Measurements from ENCODE around the gene SYCP1. TPM values are rescaled to one million over a fixed set of nuclear protein-coding genes. Genes with fewer than 3 reads are reported as not detected.
"Not testable (repeated sequence)": the region's sequence is repeated elsewhere in the genome, so short reads cannot be mapped to it uniquely, and the experiment has no call there.

SYCP1 gene
- total RNA-seq, 1 donor from 2014 or later, result not detected

DNA sequence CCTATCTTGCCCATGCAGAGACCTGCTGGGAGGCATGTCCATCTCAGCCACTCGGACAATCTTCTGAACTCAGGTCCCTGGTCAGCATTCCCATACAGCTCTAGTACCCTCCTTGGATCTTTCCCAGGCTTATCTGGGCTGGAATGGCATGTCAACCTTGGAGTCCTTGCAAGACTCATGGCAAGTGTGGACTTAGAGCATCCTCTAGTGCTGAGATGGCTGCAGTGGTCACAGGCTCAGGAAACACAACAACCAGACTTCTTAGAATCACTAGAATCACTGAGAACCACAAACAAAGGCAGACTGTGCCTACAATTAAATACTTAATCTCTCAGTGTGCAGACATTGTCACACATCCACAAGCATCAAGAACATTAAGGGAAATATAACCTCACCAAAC is 101.9 kb downstream of the SYCP1 start:
- intact Hi-C loops (cut with DNase I), result no loop called here
- ATAC-seq (ENCODE audit: poor library complexity) (no peak), DNase-seq (no peak)

DNA sequence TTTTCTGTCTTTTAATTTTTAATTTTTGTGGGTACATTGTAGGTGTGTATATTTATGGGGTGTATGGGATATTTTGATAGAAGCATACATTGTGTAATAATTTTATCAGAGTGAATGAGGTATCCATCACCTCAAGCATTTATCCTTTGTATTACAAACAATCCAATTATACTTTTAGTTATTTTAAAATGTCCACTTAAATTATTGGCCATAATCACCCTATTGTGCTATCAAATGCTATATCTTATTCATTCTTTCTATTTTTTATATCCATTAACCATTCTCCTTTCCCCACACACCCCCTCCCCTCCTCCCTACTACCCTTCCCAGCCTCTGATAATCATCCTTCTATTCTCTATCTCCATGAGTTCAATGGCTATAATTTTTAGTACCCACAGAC is 104.8 kb downstream of the SYCP1 start:
- intact Hi-C loops (cut with DNase I), result no loop called here

DNA sequence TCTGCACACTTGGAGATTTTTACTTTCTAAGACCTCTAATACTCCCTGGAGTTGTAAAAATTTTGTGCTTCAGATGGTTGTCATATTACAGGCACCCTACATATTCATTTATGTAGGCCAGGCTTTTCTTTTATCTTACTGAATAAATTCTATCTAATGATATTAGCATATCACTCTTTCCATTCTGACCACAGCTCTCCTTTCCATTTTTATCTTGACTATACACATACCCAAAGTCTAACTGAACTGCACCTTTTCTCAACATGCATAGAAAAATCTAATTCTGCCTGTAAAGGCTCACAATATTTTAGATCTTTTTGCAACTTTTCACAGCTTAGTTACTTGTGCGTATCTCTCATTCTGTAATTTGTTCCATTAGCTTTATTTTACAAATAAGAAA is 122.2 kb downstream of the SYCP1 start:
- intact Hi-C loops (cut with DNase I), result loop anchor here (5.0 to 10.0 kb wide), 2 partner anchors 75 to 618 kb away; no protein-coding TSS in a partner anchor
- no peak for DNase-seq
- no peak for ATAC-seq (ENCODE audit: poor library complexity)

More for the DNA sequence above, 104.8 kb downstream of the SYCP1 start:
- ATAC-seq (ENCODE audit: poor library complexity), result no peak
- DNase-seq, result no peak

DNA sequence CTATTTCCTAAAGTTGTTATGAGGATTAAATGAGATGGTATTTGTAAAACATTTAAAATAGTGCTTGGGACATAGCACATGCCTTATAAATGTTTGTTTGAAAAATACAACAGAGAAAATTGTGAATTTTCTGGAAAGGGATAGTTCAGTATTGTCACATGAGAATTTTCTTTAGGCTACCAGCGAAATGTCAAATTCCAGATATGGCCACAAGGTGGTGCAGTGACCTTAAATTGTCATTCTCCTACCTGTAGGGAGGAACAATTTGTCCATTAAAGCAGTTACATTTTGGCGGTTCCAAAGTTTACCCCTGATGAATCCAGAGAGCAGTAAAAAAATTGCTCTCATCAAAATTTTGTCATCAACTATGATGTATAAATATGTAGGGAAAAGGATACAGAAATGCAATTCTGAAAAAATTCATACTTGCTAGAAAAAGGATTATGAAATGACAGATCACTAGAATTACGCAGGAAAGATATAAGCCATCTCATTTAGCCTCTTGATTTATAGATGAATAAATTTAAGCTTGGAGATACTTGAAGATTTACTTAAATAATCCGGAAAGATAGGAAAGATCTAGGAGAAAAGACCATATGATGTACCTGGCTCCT is 124.7 kb downstream of the SYCP1 start:
- ATAC-seq (ENCODE audit: poor library complexity) (peak; percentile 60), DNase-seq (no peak)
- intact Hi-C loops (cut with DNase I), result loop anchor here (2.0 to 10.0 kb wide), 3 partner anchors 73 to 615 kb away; no protein-coding TSS in a partner anchor

DNA sequence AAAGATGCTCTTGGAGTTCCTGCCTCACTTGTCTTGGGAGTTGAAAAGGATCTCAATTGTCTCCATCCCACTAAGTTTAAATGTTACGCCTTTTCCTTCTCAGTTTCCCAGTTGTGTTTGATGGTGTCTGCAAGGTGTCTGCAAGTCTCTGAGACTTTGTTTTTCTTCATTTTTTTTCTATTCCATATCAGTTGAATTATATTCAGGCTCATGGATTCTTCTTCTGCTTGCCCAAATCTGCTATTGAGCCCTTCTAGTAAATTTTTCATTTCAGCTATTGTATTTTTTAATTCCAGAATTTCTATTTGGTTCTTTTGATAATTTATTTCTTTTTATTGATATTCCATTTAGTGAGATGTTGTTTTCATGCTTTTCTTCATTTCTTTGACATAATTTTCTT is 127.6 kb downstream of the SYCP1 start:
- intact Hi-C loops (cut with DNase I), result no loop called here
- no peak for ATAC-seq (ENCODE audit: poor library complexity)
- DNase-seq, result no peak

DNA sequence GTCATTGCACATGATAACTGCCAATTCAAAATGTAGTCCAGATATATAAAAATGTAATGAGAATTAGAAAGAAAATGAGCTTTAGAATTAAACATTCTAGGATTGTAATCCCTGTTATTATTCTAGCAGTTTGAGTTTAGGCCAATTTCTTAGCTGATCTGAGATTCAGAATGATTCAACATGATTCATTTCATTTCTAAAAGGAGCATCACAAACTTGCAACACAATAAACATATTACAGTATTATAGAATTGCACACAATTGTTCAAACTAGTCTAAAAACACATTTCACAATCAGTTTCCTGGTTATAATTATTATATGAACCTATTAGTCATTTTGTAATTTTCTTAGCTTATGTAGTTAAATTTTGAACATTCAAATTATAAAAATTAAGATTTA is 131.6 kb downstream of the SYCP1 start:
- ATAC-seq (ENCODE audit: poor library complexity) (no peak), DNase-seq (no peak)
- intact Hi-C loops (cut with DNase I), result no loop called here

DNA sequence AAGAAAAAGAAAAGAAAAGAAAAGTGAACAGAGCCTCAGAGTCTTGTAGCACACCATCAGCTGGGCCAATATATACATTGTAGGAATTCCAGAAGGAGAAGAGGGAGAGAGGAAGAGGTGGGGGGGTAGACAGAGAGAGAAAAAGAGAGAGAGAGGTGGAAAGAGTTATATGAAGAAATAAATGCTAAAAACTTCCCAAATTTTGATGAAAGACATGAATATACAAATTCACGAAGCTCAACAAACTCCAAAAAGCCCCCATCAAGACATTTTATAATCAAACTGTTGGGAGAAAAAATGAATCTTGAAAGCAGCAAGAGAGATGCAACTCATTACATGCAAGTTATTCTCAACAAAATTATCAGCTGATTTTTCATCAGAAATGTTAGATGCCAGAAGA is 133.4 kb downstream of the SYCP1 start:
- no peak for ATAC-seq (ENCODE audit: poor library complexity)
- no peak for DNase-seq
- intact Hi-C loops (cut with DNase I), result no loop called here

DNA sequence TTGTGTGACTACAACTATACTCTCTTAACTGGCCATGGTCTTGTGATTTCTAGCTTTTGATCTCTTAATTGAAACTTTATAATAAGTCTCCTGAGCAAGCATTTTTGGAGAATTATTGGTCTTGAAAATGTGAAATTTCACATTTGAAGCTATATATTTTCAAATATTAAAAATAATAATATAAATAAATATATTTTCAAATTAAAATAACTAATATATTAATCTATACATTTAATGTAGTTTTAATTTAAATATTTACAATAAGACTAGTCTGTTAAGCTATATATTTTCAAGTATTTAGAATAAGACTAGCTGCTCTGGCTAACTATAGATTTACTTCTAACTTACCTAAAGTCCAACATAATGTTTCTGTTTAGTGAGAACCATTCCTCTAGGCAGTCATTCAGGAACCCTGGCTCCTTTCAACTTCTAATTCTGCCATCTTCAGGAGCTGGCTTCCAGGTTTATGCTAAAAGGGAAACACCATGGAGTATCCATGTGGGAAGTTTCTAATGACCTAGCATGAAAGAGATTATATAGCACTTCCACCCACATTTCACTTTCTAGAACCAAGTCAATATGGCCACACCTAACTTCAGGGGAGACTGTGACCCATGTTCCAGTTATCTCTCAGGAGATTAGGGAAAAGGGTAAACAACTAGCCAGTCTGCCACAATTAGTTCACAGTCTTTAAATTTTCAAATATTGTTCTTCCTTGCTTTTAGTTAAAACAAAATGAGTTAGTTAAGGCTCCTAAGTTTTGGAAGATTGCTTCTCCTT is 143.0 kb downstream of the SYCP1 start:
- intact Hi-C loops (cut with DNase I), result no loop called here
- DNase-seq (no peak), ATAC-seq (ENCODE audit: poor library complexity) (no peak)

DNA sequence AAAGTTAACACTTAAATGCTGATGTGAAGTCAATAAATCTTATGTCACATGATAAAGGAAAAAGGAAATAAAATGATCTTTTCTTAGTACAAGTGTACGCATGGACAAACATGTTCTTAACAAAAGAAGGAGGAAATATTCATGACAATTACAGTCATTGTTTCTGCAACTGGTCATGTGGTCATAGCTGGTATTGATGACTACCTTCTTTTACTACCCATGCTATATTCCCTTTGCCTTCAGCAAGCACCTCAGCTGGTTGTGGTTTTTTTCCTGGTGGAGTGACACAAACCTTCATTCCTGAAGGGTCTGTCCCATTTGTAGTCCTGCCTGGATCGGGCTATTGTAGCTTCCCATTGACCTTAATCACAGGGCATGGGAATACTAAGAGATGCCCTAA is 151.5 kb downstream of the SYCP1 start:
- intact Hi-C loops (cut with DNase I), result no loop called here
- no peak for DNase-seq
- ATAC-seq (ENCODE audit: poor library complexity), result no peak

DNA sequence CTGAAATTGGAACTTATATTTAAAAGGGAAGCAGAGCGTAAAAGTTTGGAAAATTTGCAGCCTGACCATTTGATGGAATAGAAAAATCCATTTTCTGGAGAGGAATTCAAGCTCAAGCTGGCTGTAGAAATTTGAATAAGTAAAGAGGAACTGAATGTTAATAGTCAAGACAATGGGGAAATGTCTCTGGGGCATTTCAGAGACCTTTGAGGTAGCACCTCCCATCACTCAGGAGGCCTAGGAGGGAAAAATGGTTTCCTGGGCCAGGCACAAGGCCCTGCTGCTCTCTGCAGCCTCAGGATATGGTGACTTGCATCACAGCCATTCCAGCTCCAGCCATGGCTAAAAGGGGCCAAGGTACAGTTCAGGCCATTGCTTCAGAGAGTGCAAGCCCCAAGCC is 157.3 kb downstream of the SYCP1 start:
- intact Hi-C loops (cut with DNase I), result no loop called here
- no peak for DNase-seq
- no peak for ATAC-seq (ENCODE audit: poor library complexity)

DNA sequence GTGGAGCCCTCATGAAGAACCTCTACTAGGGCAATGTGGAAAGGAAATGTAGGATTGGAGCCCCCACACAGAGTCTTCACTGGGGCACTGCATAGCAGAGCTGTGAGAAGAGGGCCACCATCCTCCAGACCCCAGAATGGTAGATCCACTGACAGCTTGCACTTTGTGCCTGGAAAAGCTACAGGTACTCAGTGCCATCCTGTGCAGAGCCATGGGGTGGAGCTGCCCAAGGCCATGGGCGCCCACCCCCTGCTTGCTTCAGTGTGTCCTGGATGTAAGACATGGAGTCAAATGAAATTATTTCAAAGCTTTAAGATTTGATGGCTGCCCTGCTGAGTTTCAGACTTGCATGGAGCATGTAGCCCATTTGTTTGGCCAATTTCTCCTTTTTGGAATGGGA is 157.8 kb downstream of the SYCP1 start:
- intact Hi-C loops (cut with DNase I), result no loop called here
- ATAC-seq (ENCODE audit: poor library complexity) (no peak), DNase-seq (no peak)

DNA sequence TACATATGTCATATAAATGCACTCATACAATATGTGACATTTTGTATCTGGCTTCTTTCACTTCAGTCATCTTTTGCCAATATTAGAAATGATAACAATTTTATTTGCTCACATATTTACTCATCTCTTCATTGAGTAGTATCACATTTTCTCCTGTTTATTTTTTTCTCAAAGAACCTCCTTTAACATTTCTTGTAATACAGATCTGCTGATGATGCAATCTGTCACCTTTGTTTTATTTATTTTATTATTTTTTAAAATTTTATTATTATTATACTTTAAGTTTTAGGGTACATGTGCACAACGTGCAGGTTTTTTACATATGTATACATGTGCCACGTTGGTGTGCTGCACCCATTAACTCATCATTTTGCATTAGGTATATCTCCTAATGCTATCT is 159.1 kb downstream of the SYCP1 start:
- intact Hi-C loops (cut with DNase I), result no loop called here
- DNase-seq (no peak), ATAC-seq (ENCODE audit: poor library complexity) (no peak)

DNA sequence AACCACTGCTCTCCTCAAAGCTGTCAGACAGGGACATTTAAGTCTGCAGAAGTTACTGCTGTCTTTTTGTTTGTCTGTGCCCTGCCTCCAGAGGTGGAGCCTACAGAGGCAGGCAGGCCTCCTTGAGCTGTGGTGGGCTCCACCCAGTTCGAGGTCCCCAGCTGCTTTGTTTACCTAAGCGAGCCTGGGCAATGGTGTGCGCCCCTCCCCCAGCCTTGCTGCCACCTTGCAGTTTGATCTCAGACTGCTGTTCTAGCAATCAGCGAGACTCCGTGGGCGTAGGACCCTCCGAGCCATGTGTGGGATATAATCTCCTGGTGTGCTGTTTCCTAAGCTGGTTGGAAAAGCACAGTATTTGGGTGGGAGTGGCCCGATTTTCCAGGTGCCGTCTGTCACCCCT is 164.9 kb downstream of the SYCP1 start:
- ATAC-seq (ENCODE audit: poor library complexity); DNase-seq; intact Hi-C loops (cut with DNase I): not testable (repeated sequence)

DNA sequence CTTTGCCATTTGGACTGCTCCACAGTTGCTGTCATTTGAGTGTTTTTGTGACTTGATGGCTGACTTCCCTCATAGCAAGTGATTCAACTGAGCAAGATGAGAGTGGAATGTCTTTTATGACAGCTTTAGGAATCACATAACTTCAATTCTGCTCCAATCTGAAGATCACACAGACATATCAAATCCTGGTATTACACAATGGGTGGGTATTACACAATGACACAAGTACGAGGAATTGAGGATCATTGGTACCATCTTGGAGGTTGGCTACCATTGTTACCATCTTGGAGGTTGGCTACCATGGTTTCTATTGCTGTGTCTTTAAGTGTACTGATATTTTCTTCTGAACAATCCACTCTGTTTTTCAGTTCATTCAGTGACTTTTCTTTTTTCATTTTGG is 166.5 kb downstream of the SYCP1 start:
- ATAC-seq (ENCODE audit: poor library complexity) (no peak), DNase-seq (no peak)
- intact Hi-C loops (cut with DNase I), result no loop called here

DNA sequence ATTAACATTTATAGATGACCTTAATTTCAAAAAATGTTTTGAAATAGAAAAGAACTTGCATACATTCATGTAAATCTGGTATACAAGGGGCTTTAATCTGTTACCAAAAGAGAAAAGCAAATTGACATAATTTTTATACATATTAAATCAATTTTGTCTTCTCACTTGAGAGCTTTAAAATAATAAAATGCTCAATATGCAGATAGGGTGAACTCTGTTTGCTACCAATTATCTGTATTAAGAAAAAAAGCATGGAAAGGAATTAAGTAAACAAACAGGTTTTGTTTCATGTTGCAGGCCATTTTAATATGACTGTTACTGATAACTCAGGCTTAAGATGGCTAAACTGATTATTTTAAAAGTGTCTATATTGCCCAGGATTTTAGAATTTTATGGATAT is 168.9 kb downstream of the SYCP1 start:
- intact Hi-C loops (cut with DNase I), result no loop called here
- no peak for ATAC-seq (ENCODE audit: poor library complexity)
- no peak for DNase-seq

DNA sequence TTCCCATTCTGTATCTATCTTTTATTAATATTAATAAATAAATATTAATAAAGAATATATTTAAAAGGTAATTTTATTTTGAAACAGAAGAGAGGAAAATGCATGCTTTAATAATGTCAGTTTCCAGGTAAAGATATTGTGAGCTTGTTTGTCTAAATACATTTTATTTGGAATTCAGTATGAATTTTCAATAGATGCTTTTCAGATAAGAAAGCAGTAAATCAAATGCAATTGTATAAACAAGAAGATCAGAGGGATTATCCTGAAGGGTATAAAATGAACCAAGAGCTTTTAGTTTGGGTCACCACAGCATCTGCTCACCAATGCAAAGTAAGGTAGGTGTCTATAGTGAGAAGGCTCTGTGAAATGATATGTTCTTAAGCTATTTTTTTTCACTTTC is 174.9 kb downstream of the SYCP1 start, which contains the start of gene TSHB:
TSS of gene TSHB (plus strand) at position 301 of the 400 bp plus-strand sequence. CDS start 3,537 bp downstream, outside the sequence.
- intact Hi-C loops (cut with DNase I), result no loop called here
- ATAC-seq (ENCODE audit: poor library complexity), result no peak

DNA sequence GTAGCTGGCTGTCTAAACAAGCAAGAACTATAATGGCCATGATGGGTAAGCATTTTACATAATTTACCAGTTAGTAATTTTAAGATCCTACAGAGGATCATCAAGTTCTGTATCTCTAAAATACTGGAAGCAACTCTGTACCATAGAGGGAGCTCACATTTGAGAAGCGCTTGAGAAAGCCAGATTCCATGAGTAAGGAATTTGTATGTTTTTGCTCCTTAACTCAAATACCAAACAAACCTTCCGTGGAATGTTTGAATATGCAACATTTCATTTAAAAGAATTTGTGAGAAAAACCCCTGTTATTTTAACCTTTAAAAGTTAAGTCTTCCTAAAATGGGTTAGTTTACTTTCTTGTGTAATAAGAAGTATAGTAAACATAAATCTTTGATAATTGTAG is 176.9 kb downstream of the SYCP1 start:
- no peak for ATAC-seq (ENCODE audit: poor library complexity)
- intact Hi-C loops (cut with DNase I), result no loop called here
- no peak for DNase-seq

More for the DNA sequence above, 174.9 kb downstream of the SYCP1 start, which contains the start of gene TSHB:
- DNase-seq, result no peak

DNA sequence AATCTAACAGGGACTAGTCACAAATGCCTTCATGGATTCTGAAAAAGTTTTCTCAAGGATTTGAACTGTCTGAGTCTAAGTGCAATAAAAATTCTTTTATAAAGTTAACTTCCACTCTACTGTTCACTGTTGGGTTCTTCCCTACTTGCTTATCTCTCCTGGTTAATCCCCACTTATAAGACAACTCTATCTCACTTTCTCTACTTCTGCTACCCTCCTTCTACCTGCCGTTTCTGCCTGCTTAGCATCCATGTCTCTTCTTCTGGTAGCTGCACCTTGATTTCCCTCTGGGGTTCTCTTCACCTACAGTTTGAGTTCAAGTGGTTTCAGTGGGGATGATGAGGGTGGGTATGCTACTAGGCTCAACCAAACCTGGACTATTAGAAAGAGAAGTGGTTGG is 181.0 kb downstream of the SYCP1 start:
- no peak for ATAC-seq (ENCODE audit: poor library complexity)

DNA sequence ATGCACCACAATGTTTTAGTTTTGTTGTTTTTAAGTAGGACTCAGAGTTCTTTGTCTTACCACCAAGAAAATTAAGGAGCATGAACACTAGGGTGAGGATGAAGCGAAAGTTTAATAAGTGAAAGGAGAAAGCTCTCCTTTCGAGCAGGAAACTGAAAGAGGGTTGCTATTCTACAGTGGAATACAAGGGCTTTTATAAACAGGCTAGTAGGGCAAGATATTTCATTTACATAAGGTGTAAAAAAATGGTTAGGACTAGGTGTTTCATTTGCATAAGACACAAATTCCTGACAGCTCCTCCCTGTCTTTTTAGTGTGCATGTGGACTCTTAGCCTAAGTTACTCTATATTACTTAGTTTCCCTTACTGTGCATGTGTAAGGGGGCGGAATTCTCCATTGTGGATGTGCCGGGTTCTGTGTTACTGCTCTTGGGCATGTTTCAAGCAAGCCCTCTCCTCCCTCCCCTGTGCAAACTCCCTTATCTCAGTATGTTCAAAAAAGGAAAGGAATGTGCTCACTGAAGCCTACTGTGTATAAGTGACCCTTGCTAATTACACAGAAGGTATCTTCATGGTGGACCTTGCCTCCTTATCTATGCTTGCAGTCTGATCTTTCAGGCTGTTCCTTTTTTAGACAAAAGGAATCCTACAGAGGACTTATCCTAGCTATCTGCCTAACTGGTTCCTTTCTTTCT is 182.3 kb downstream of the SYCP1 start:
- peak; percentile 61 for ATAC-seq (ENCODE audit: poor library complexity)

More for the DNA sequence above, 181.0 kb downstream of the SYCP1 start:
- DNase-seq, result no peak
- intact Hi-C loops (cut with DNase I), result no loop called here

DNA sequence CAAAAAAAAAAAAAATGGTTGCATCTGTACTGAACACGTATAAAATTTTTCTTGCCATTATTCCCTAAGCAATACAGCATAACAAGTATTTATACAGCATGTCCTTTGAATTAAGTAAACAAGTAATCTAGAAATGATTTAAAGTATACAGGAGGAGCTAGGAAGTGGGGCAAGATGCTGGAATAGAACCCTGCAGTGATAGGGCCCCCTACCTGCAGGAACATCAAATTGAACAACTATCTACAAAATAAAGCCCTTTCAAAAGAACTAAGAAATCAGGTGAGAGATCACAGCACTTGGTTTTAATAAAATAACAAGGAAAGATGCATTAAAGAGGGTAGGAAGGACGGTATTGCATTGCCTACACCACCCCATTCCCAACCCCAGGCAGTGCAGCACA is 185.8 kb downstream of the SYCP1 start:
- DNase-seq (no peak), ATAC-seq (ENCODE audit: poor library complexity) (no peak)
- intact Hi-C loops (cut with DNase I), result no loop called here

More for the DNA sequence above, 182.3 kb downstream of the SYCP1 start:
- no peak for DNase-seq
- intact Hi-C loops (cut with DNase I), result no loop called here

Data from Right ventricle myocardium superior (tissue), 1 donor.